Activated CD8-positive, alpha-beta T cell treated with anti-CD3 and anti-CD28 coated beads for 36 hours (primary cell): Measurements from ENCODE around the gene SLC16A4. TPM values are rescaled to one million over a fixed set of nuclear protein-coding genes. Genes with fewer than 3 reads are reported as not detected.

Source experiments
- ATAC-seq: fragments of 200-7000 bp; cut with Tn5 transposase; one replicate; pipeline ENCODE4 v1.10.0; 2021; ENCODE audit warnings: mild to moderate bottlenecking, moderate library complexity
- CTCF ChIA-PET: fragments of 350-600 bp; sonication (Branson Sonifier 250); formaldehyde crosslinking; loops from one replicate; lab custom pipeline; 2021; ENCODE audit warnings: antibody characterized with exemption; lab: Charles Lee
- POLR2A ChIA-PET: fragments of 350-600 bp; sonication (Branson Sonifier 250); formaldehyde crosslinking; loops from one replicate; lab custom pipeline; 2021; ENCODE audit warnings: antibody characterized with exemption; lab: Charles Lee
- DNase-seq: peaks from one replicate; pipeline ENCODE4 v3.0.0-alpha.2; 2020
- H3K27ac Mint-ChIP-seq: one replicate; pipeline ENCODE4 v1.8.0; 2021; ENCODE audit warnings: mild to moderate bottlenecking, mixed read lengths
- H3K27me3 Mint-ChIP-seq: one replicate; pipeline ENCODE4 v1.8.0; 2021; ENCODE audit warnings: mixed read lengths
- H3K36me3 Mint-ChIP-seq: one replicate; pipeline ENCODE4 v1.8.0; 2021; ENCODE audit warnings: low read depth, mixed read lengths
- H3K4me1 Mint-ChIP-seq: one replicate; pipeline ENCODE4 v1.8.0; 2021; ENCODE audit warnings: low read depth, mixed read lengths
- H3K4me3 Mint-ChIP-seq: one replicate; pipeline ENCODE4 v1.8.0; 2021; ENCODE audit warnings: mild to moderate bottlenecking, moderate library complexity, mixed read lengths
- H3K9me3 Mint-ChIP-seq: one replicate; pipeline ENCODE4 v1.8.0; 2021; ENCODE audit warnings: mixed read lengths
- intact Hi-C: fragments of 100-400 bp; cut with micrococcal nuclease; formaldehyde crosslinking; loops from one replicate; pipeline ENCODE4 v1.10.0; 2022
- total RNA-seq, 2 experiments: library from RNA; stranded (reverse); gene quantifications; one replicate each; pipeline ENCODE4 v1.2.3, GENCODE V29; 2021
- TF ChIP-seq, protein P1 (sequence below): fragments of 200-600 bp; IDR thresholded peaks from one replicate; pipeline ENCODE4 v1.8.0; 2022; ENCODE audit warnings: antibody characterized with exemption, mild to moderate bottlenecking

Gene SLC16A4
- total RNA-seq, 2 experiments from 2014 or later: 0.27 to 0.51 TPM

DNA sequence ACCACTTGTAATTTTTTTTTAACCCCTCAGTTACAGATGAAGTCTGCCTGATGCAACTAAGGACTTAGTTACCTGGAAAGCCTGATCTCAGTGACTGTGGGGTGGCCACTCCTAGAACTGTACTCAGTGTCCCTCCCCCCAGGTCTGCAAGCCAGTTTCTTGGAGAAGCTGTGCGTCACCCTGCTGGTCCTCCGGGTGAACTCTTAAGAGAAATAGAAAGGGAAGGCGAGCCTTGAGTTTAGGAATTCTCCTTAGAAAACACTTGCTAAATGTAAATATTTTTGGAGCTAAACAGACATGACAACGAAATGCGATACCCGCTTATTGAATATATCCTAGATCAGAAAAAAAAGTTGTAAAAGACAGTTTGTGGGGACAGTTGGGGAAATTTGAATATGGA is 730 bp downstream of the SLC16A4 start:
- H3K4me3 Mint-ChIP-seq: no peak overlapping the region
- no peaks in the 10 kb centered on the region for H3K9me3 Mint-ChIP-seq
- H3K36me3 Mint-ChIP-seq: peaks cover 9% of the 10 kb centered on the region
- TF ChIP-seq, protein P1, sequence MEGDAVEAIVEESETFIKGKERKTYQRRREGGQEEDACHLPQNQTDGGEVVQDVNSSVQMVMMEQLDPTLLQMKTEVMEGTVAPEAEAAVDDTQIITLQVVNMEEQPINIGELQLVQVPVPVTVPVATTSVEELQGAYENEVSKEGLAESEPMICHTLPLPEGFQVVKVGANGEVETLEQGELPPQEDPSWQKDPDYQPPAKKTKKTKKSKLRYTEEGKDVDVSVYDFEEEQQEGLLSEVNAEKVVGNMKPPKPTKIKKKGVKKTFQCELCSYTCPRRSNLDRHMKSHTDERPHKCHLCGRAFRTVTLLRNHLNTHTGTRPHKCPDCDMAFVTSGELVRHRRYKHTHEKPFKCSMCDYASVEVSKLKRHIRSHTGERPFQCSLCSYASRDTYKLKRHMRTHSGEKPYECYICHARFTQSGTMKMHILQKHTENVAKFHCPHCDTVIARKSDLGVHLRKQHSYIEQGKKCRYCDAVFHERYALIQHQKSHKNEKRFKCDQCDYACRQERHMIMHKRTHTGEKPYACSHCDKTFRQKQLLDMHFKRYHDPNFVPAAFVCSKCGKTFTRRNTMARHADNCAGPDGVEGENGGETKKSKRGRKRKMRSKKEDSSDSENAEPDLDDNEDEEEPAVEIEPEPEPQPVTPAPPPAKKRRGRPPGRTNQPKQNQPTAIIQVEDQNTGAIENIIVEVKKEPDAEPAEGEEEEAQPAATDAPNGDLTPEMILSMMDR: no peak
- H3K4me1 Mint-ChIP-seq: no peaks in the 10 kb centered on the region
- DNase-seq (no peak), ATAC-seq (no peak)
- POLR2A ChIA-PET: interaction anchor here (1.0 kb wide), 1 partner anchor 42 kb away, joined by 3 read pairs; no protein-coding TSS in a partner anchor
- intact Hi-C loops: no loop called here
- H3K27ac Mint-ChIP-seq: no peak overlapping the region
- H3K27me3 Mint-ChIP-seq: no peaks in the 10 kb centered on the region
- CTCF ChIA-PET: interaction anchor here (1.2 kb wide), 1 partner anchor 43 kb away, joined by 4 read pairs; no protein-coding TSS in a partner anchor

DNA sequence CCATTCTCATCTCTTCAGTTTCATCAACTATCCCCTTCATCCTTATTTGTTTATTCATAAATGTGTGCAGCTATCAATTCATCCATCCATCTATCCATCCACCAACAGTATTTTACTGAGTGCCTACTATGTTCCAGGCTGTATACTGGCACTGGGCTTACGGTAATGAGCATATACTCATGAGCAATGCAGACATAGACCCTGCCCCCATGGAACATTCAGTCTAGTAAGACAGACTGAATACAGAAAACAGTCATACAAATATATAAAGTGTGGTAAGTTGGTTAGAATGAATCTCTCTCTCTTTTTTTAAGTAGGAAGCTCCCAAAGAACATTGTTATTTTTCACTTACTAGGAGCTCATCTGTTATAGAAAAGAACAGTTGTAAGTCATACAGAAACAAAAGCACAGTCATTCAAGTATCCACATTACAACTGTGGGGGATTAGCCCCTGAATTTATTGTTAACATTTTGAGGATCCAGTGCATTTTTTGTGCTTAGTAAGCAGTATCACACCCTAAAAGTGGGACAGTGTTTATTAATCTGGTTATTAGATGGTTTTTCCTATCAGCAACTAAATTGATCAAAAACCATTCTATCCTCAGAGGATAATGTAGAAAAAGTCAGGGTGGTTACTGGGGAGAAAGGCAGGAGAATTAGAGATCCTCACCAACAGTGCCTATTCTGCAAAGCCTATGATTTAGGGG is 3.6 kb downstream of the SLC16A4 start:
- CTCF ChIA-PET: interaction anchor here (0.9 to 1.8 kb wide), 8 partner anchors 27 to 190 kb away, joined by 3 to 4 read pairs (median 3); no protein-coding TSS in a partner anchor
- TF ChIP-seq, protein P1: no peak
- ATAC-seq: peak; percentile 34

DNA sequence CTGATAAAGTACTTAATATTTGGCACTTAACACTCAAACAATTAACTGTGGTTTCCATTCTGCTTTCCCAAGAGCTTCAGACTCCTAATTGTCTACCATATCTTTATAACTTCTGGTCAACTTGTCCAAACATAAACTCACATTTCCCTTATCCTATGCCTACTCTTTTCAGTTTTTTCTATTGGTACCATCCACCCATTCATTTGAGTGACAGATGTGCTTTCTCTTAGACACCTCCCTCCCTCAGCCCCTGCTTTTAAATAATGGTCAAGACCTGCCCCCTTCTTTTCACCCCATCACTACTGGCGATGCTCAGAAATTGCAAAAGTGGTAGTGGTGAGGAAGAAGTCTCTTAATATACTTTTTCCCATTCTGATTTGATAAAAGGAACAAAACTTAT is 5.5 kb downstream of the SLC16A4 start:
- H3K4me1 Mint-ChIP-seq: peaks cover 15% of the 10 kb centered on the region
- DNase-seq (no peak), ATAC-seq (no peak)
- POLR2A ChIA-PET: no interaction called here
- CTCF ChIA-PET: interaction anchor here (1.8 kb wide), 2 partner anchors 178 to 182 kb away, joined by 4 to 6 read pairs; no protein-coding TSS in a partner anchor
- TF ChIP-seq, protein P1: no peak
- intact Hi-C loops: no loop called here
- no peaks in the 10 kb centered on the region for H3K9me3 Mint-ChIP-seq
- no peaks in the 10 kb centered on the region for H3K27me3 Mint-ChIP-seq
- no peak overlapping the region for H3K4me3 Mint-ChIP-seq
- H3K27ac Mint-ChIP-seq: no peak overlapping the region
- H3K36me3 Mint-ChIP-seq: peaks cover 10% of the 10 kb centered on the region

More for the DNA sequence above, 3.6 kb downstream of the SLC16A4 start:
- no peaks in the 10 kb centered on the region for H3K9me3 Mint-ChIP-seq
- POLR2A ChIA-PET: interaction anchor here (1.3 kb wide), 1 partner anchor 47 kb away, joined by 6 read pairs; no protein-coding TSS in a partner anchor
- H3K4me1 Mint-ChIP-seq: peaks cover 15% of the 10 kb centered on the region
- H3K36me3 Mint-ChIP-seq: peaks cover 7% of the 10 kb centered on the region
- no peaks in the 10 kb centered on the region for H3K27me3 Mint-ChIP-seq
- DNase-seq: no peak
- H3K4me3 Mint-ChIP-seq: no peak overlapping the region
- intact Hi-C loops: no loop called here
- no peak overlapping the region for H3K27ac Mint-ChIP-seq

DNA sequence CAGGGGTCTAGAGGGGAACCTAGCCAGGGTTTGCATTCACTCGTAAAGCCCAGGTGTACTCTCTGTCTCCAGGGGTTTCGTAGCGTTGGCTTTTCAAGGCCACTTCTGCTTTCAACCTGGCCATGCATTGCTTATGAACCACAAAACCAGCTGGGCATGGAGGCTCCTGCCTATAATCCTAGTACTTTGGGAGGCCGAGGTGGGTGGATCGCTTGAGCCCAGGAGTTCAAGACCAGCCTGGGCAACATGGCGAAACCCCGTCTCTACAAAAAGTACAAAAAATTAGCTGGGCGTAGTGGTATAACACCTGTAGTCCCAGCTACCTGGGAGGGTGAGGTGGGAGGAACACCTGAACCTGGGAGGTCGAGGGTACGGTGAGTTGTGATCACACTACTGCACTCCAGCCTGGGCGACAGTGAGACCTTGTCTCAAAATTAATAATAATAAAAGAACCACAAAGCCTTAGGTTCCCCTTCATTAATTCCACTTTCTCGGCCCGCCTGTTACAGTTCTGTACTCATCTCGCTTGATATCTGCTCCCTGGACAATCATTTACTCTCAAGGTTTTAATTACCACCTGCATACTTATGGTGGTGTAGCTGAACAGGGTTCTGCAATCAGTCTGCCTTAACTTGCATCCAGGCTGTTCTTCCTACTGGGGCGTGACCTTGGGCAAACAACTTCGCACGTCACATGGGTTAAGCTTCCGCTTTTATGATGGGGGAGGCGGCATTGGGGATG is 6.1 kb downstream of the SLC16A4 start:
- CTCF ChIA-PET: interaction anchor here (1.8 kb wide), 1 partner anchor 177 kb away, joined by 6 read pairs; no protein-coding TSS in a partner anchor
- peaks cover 10% of the 10 kb centered on the region for H3K36me3 Mint-ChIP-seq

More for the DNA sequence above, 6.1 kb downstream of the SLC16A4 start:
- H3K27ac Mint-ChIP-seq: no peak overlapping the region
- H3K9me3 Mint-ChIP-seq: no peaks in the 10 kb centered on the region
- peaks cover 15% of the 10 kb centered on the region for H3K4me1 Mint-ChIP-seq
- TF ChIP-seq, protein P1: no peak
- no peaks in the 10 kb centered on the region for H3K27me3 Mint-ChIP-seq
- POLR2A ChIA-PET: no interaction called here
- intact Hi-C loops: no loop called here
- DNase-seq: no peak
- ATAC-seq: no peak
- no peak overlapping the region for H3K4me3 Mint-ChIP-seq
